Liver (tissue), 9 donors: ENCODE results near the gene TMEM161A. TPM values are rescaled to one million over a fixed set of nuclear protein-coding genes. Genes with fewer than 3 reads are reported as not detected.

ENCODE experiments used
- DNase-seq: peaks from one replicate; pipeline ENCODE4 v3.0.0-alpha.2; 2017; ENCODE audit warnings: low spot score
- H3K27ac ChIP-seq, 2 donors: one replicate each; pipeline ENCODE4 v1.7.0; 2013; ENCODE audit warnings: inconsistent platforms in 2 of 2, low read length in 2 of 2, control low read depth in 1 of 2, low read depth in 1 of 2, mild to moderate bottlenecking in 1 of 2
- H3K27me3 ChIP-seq, 4 donors: one replicate each; pipeline versions ENCODE4 v1.6.1 to v1.7.0; 2013; ENCODE audit warnings: low read length in 3 of 4, inconsistent platforms in 1 of 4, mild to moderate bottlenecking in 1 of 4, moderate library complexity in 1 of 4; ENCODE audit not compliant: control insufficient read depth in 4 of 4, insufficient read depth in 4 of 4
- H3K36me3 ChIP-seq, 4 donors: one replicate each; pipeline versions ENCODE4 v1.6.1 to v1.7.0; 2013; ENCODE audit warnings: low read length in 3 of 4, mild to moderate bottlenecking in 3 of 4, low read depth in 1 of 4, moderate library complexity in 1 of 4; ENCODE audit not compliant: control insufficient read depth in 4 of 4, insufficient read depth in 3 of 4
- H3K4me1 ChIP-seq, 4 donors: one replicate each; pipeline versions ENCODE4 v1.6.1 to v1.7.0; 2013; ENCODE audit warnings: low read length in 3 of 4, mild to moderate bottlenecking in 3 of 4, moderate library complexity in 1 of 4; ENCODE audit not compliant: control insufficient read depth in 4 of 4, insufficient read depth in 4 of 4
- H3K4me3 ChIP-seq, 3 donors: one replicate each; pipeline versions ENCODE4 v1.6.1 to v1.7.0; 2013; ENCODE audit warnings: low read length in 3 of 3, control low read depth in 1 of 3, low read depth in 1 of 3, mild to moderate bottlenecking in 1 of 3
- H3K9ac ChIP-seq, 2 donors: one replicate each; pipeline ENCODE4 v1.7.0; 2013; ENCODE audit warnings: low read length in 2 of 2, mild to moderate bottlenecking in 2 of 2, moderate library complexity in 2 of 2, control low read depth in 1 of 2, low read depth in 1 of 2
- H3K9me3 ChIP-seq, 4 donors: one replicate each; pipeline versions ENCODE4 v1.6.1 to v1.7.0; 2013; ENCODE audit warnings: low read length in 3 of 4; ENCODE audit not compliant: control insufficient read depth in 4 of 4
- ATF3 ChIP-seq: IDR thresholded peaks from 2 replicates; pipeline ENCODE4 v1.6.1; 2016; ENCODE audit warnings: antibody characterized with exemption
- CTCF ChIP-seq: fragments of 150-350 bp; IDR thresholded peaks from 2 replicates; pipeline ENCODE4 v1.5.1; 2017; ENCODE audit warnings: improper control_type of control experiment, low read depth, low read length; ENCODE audit not compliant: missing input control
- EGR1 ChIP-seq, 2 donors: IDR thresholded peaks; 2 replicates each; pipeline ENCODE4 v1.6.1; 2016 to 2018; ENCODE audit warnings: antibody characterized with exemption in 2 of 2, low read depth in 2 of 2
- FOXA1 ChIP-seq: IDR thresholded peaks from 2 replicates; pipeline ENCODE4 v1.6.1; 2016; ENCODE audit warnings: antibody characterized with exemption
- GABPA ChIP-seq, 2 donors: IDR thresholded peaks in 1 of 2; conservative IDR thresholded peaks in 1 of 2; 2 replicates each; pipeline ENCODE4 v1.6.1; 2016; ENCODE audit warnings: antibody characterized with exemption in 2 of 2, mild to moderate bottlenecking in 1 of 2, moderate library complexity in 1 of 2
- HNF4A ChIP-seq, 2 donors: conservative IDR thresholded peaks; 2 replicates each; pipeline ENCODE4 v1.6.1; 2016; ENCODE audit warnings: antibody characterized with exemption in 2 of 2, mild to moderate bottlenecking in 2 of 2
- HNF4G ChIP-seq: IDR thresholded peaks from 2 replicates; pipeline ENCODE4 v1.6.1; 2016; ENCODE audit warnings: antibody characterized with exemption
- JUND ChIP-seq, 2 donors: IDR thresholded peaks; 2 replicates each; pipeline ENCODE4 v1.6.1; 2016; ENCODE audit warnings: antibody characterized with exemption in 2 of 2
- MAX ChIP-seq: IDR thresholded peaks from 2 replicates; pipeline ENCODE4 v1.6.1; 2016; ENCODE audit warnings: antibody characterized with exemption
- NR2F2 ChIP-seq: IDR thresholded peaks from 2 replicates; pipeline ENCODE4 v1.6.1; 2016; ENCODE audit warnings: antibody characterized with exemption
- RAD21 ChIP-seq, 2 donors: IDR thresholded peaks; 2 replicates each; pipeline ENCODE4 v1.6.1; 2016; ENCODE audit warnings: antibody characterized with exemption in 2 of 2, mild to moderate bottlenecking in 2 of 2
- REST ChIP-seq: IDR thresholded peaks from 2 replicates; pipeline ENCODE4 v1.6.1; 2016; ENCODE audit warnings: antibody characterized with exemption, mild to moderate bottlenecking
- RXRA ChIP-seq, 2 donors: IDR thresholded peaks; 2 replicates each; pipeline ENCODE4 v1.6.1; 2017 to 2018; ENCODE audit warnings: antibody characterized with exemption in 2 of 2, mild to moderate bottlenecking in 1 of 2
- SP1 ChIP-seq: IDR thresholded peaks from 2 replicates; pipeline ENCODE4 v1.6.1; 2018; ENCODE audit warnings: antibody characterized with exemption, mild to moderate bottlenecking
- TAF1 ChIP-seq: conservative IDR thresholded peaks from 2 replicates; pipeline ENCODE4 v1.6.1; 2016; ENCODE audit warnings: antibody characterized with exemption, mild to moderate bottlenecking
- YY1 ChIP-seq: IDR thresholded peaks from 2 replicates; pipeline ENCODE4 v1.6.1; 2016; ENCODE audit warnings: antibody characterized with exemption, mild to moderate bottlenecking
- ZBTB33 ChIP-seq: IDR thresholded peaks from 2 replicates; pipeline ENCODE4 v1.6.1; 2016; ENCODE audit warnings: antibody characterized with exemption
- WGBS: extraction: QIAGEN DNeasy Blood & Tissue Kit; methylation state at CpG from one replicate; pipeline ENCODE4 v1.1.7; 2013; 5-methylcytosine and 5-hydroxymethylcytosine counted together
- polyA plus RNA-seq, 2 donors: library from polyadenylated mRNA; stranded (reverse) in 1 of 2; unstranded in 1 of 2; fragments of 200-250 nt in 1 of 2; fragments of >200 nt in 1 of 2; fragmentation: Nextera tagmentation in 1 of 2; extraction: Ambion mirVana in 1 of 2; gene quantifications; one replicate each; pipeline versions ENCODE4 v1.2.1 to v1.2.3, GENCODE V29; 2013 to 2015
- total RNA-seq, 2 donors: library from RNA; depleted of rRNA; stranded (reverse); fragments of >200 nt; gene quantifications; one replicate each; pipeline ENCODE4 v1.2.3, GENCODE V29; 2014
- donor health status: healthy.
- donor health status: healthy.
- donor health status: healthy.
- donor health status: healthy.
- donor health status: healthy.

TMEM161A gene
- total and polyA plus RNA-seq, 4 donors = 13.1 to 27.1 (median 24.0) TPM

GRCh38 chr19:19126102-19126501 is 12.2 kb downstream of the TMEM161A start:
- 95% methylated on average over 6 of the region's 6 CpGs for WGBS
- no peak overlapping the region for H3K4me3 ChIP-seq
- H3K9me3 ChIP-seq = no peaks in the 10 kb centered on the region
- H3K27me3 ChIP-seq = no peaks in the 10 kb centered on the region
- DNase-seq = no peak
- TF ChIP-seq HNF4G = no peak
- no peak for TF ChIP-seq YY1
- TF ChIP-seq ATF3 = no peak
- TF ChIP-seq REST = no peak
- TF ChIP-seq GABPA (IDR thresholded peaks at IDR 0.05 in 1 of 2, conservative IDR thresholded peaks at IDR 0.05 in 1 of 2) = no peak
- TF ChIP-seq SP1 = no peak
- TF ChIP-seq MAX = no peak
- no peak for TF ChIP-seq CTCF
- H3K4me1 ChIP-seq = no peaks in the 10 kb centered on the region
- no peak overlapping the region for H3K9ac ChIP-seq
- peaks cover 0 to 7% (median under 1%) of the 10 kb centered on the region in 4 donors for H3K36me3 ChIP-seq
- H3K27ac ChIP-seq = no peak overlapping the region

GRCh38 chr19:19123386-19123785 is 14.9 kb downstream of the TMEM161A start:
- no peaks in the 10 kb centered on the region for H3K9me3 ChIP-seq
- H3K4me1 ChIP-seq = no peaks in the 10 kb centered on the region
- no peak overlapping the region for H3K4me3 ChIP-seq

More at GRCh38 chr19:19123386-19123785, 14.9 kb downstream of the TMEM161A start:
- TF ChIP-seq JUND (IDR thresholded peaks at IDR 0.05) = no peak
- TF ChIP-seq TAF1 = no peak
- no peak for TF ChIP-seq EGR1 (IDR thresholded peaks at IDR 0.05; ENCODE audit: low read depth in 2 of 2)
- TF ChIP-seq FOXA1 = no peak
- no peak for TF ChIP-seq MAX
- TF ChIP-seq NR2F2 = no peak
- no peak for TF ChIP-seq HNF4G
- TF ChIP-seq RXRA (IDR thresholded peaks at IDR 0.05) = no peak
- TF ChIP-seq ATF3 = no peak
- TF ChIP-seq HNF4A (conservative IDR thresholded peaks at IDR 0.05) = no peak
- TF ChIP-seq REST = no peak
- TF ChIP-seq RAD21 (IDR thresholded peaks at IDR 0.05) = no peak
- no peak for TF ChIP-seq ZBTB33
- no peak for TF ChIP-seq CTCF
- TF ChIP-seq GABPA (IDR thresholded peaks at IDR 0.05 in 1 of 2, conservative IDR thresholded peaks at IDR 0.05 in 1 of 2) = no peak
- TF ChIP-seq SP1 = no peak
- no peak for TF ChIP-seq YY1
- no peak for DNase-seq
- no peak overlapping the region for H3K27ac ChIP-seq
- no peak overlapping the region for H3K9ac ChIP-seq
- peaks cover 0 to 17% (median 2%) of the 10 kb centered on the region in 4 donors for H3K36me3 ChIP-seq
- no peaks in the 10 kb centered on the region for H3K27me3 ChIP-seq
